Measurements from ENCODE around the gene TCN1.

Gene TCN1

GRCh38 chr11:59877325-59877724 lies 11.0 kb upstream of the TCN1 start:
- no peak for DNase-seq (ENCODE audit: low read depth)
- H3K4me3 ChIP-seq (replicated peaks; ENCODE audit: low read depth, low read length) = no peak overlapping the region
- TF ChIP-seq CTCF (IDR thresholded peaks at IDR 0.05; ENCODE audit: low read length, missing control alignments) = no peak

DNA sequence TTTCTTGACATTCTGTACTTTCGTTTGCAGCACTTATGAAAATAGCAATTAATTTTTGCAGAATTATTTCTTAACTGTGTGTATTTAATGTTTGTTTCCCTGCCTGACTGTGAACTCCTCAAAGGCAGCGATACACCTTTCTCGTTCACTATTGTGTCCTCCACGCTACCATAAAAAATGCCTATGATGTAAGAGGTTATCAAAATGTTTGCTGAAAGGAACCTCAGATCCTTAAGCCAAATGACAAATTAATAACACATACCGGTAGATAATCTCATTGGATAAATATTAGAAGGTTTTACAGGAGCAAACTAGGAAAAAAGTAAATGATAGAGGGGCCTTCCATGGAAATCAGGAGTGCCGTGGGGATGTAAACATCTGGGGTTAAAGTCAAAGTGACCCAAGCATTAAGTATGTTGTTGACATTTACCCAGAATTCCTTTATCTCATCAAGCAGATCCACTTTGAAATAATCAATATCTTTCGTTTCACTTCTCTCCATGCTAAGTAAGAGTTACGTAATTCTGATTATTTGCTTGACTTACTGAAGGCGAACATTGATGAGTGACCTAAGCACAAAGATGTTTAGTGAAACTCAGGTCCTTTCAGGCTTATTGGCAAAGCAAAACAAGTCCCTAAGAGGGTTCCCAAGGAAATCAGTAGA lies 9.7 kb upstream of the TCN1 start:
- no peak for TF ChIP-seq CTCF (IDR thresholded peaks at IDR 0.05; ENCODE audit: low read length, missing control alignments)
- DNase-seq (ENCODE audit: low read depth) = no peak
- H3K4me3 ChIP-seq (replicated peaks; ENCODE audit: low read depth, low read length) = no peak overlapping the region

DNA sequence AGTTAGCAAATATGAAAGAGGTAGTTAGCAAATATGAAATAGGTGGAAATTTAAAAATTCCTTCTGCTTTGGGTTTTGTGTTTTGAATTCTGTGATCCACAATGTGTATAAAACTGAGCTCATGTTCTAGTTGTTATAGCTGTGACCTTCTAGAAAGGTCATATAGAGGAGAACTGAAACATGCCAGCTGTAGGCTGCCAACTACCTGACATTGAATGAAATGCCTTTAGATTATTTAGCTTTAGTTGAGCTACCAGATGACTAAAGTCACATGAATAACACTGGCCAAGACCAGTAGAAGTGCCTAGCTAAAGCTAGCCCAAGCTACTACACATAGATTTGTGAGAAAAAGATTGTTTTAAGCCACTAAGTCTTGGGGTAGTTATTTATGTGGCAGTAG lies 5.8 kb upstream of the TCN1 start:
- TF ChIP-seq CTCF (IDR thresholded peaks at IDR 0.05; ENCODE audit: low read length, missing control alignments) = no peak
- no peak for DNase-seq (ENCODE audit: low read depth)
- H3K4me3 ChIP-seq (replicated peaks; ENCODE audit: low read depth, low read length) = no peak overlapping the region

GRCh38 chr11:59867946-59868345 lies 1.7 kb upstream of the TCN1 start:
- no peak for DNase-seq (ENCODE audit: low read depth)
- H3K4me3 ChIP-seq (replicated peaks; ENCODE audit: low read depth, low read length) = no peak overlapping the region
- TF ChIP-seq CTCF (IDR thresholded peaks at IDR 0.05; ENCODE audit: low read length, missing control alignments) = no peak

DNA sequence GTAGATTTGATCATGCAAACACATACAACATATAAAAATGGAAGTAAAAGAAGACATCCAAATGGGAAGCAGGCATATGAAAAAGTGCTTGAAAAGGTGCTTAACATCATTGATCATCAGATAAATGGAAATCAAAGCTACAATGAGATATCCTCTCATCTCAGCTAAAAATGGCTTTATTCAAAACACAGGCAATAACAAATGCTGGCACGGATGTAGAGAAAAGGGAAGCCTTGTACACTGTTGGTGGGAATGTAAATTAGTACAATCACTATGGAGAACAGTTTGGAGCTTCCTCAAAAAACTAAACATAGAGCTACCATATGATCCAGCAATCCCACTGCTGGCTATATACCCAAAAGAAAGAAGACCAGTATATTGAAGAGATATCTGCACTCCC lies 549 bp upstream of the TCN1 start:
- no peak for DNase-seq (ENCODE audit: low read depth)
- H3K4me3 ChIP-seq (replicated peaks; ENCODE audit: low read depth, low read length) = no peak overlapping the region
- TF ChIP-seq CTCF (IDR thresholded peaks at IDR 0.05; ENCODE audit: low read length, missing control alignments) = no peak

- no peak overlapping the region for H3K4me3 ChIP-seq (replicated peaks; ENCODE audit: low read depth, low read length)
- DNase-seq (ENCODE audit: low read depth) = peak; percentile 69
- TF ChIP-seq CTCF (IDR thresholded peaks at IDR 0.05; ENCODE audit: low read length, missing control alignments) = no peak
Observed at GRCh38 chr11:59865031-59865430, 1.3 kb downstream of the TCN1 start.

DNA sequence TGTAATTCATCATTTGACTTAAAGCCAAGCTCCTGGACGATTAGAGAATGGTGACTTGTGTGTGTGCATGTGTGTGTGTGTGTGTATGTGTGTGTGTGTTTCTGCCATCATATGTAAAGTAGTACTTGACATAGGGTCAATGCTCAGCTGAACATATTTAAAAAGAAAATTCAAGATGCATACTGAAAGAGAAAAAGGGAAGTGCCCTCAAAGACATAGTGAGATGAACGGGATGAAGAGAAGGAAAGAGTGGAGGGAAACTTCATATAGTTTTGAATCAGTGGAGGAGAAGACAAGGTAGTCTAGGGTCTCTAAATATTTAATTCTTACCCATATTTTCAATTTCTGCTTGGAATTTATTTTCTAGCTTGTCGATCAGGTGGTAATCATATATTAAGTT lies 4.0 kb downstream of the TCN1 start:
- no peak for DNase-seq (ENCODE audit: low read depth)
- TF ChIP-seq CTCF (IDR thresholded peaks at IDR 0.05; ENCODE audit: low read length, missing control alignments) = no peak
- no peak overlapping the region for H3K4me3 ChIP-seq (replicated peaks; ENCODE audit: low read depth, low read length)
